Right ventricle myocardium superior (tissue), 1 donor: ENCODE results near the gene BCHE. TPM values are rescaled to one million over a fixed set of nuclear protein-coding genes. Genes with fewer than 3 reads are reported as not detected.
"Not testable (repeated sequence)": the region's sequence is repeated elsewhere in the genome, so short reads cannot be mapped to it uniquely, and the experiment has no call there.

Experiments used
- ATAC-seq: fragments of 200-7000 bp; cut with Tn5 transposase; one replicate; pipeline ENCODE4 v1.9.1; 2020; ENCODE audit warnings: mild to moderate bottlenecking; ENCODE audit not compliant: poor library complexity
- DNase-seq: peaks from one replicate; pipeline ENCODE4 v3.0.0-alpha.2; 2020
- intact Hi-C: fragments of 100-400 bp; cut with DNase I; formaldehyde crosslinking; loops from one replicate; pipeline ENCODE4 v1.11.2; 2022
- total RNA-seq: library from RNA; stranded (reverse); fragmentation: NEBNext Ultra II Directional; extraction: Animal tissue kit (Norgen Biotek cat#: 25700); gene quantifications from one replicate; pipeline ENCODE4 v1.2.1, GENCODE V29; 2021
- donor health status: DM: no; HTN: yes; CAD: no; lungs with severe emphysema.

BCHE gene
- total RNA-seq, 1 donor from 2014 or later: 2.8 TPM

- ATAC-seq (no peak), DNase-seq (no peak)
- intact Hi-C loops: no loop called here
Measured at GRCh38 chr3:165827233-165827632, 10.0 kb downstream of the BCHE start.

- DNase-seq: no peak
- intact Hi-C loops: no loop called here
- no peak for ATAC-seq
Measured at GRCh38 chr3:165820671-165821123, 16.5 kb downstream of the BCHE start.

DNA sequence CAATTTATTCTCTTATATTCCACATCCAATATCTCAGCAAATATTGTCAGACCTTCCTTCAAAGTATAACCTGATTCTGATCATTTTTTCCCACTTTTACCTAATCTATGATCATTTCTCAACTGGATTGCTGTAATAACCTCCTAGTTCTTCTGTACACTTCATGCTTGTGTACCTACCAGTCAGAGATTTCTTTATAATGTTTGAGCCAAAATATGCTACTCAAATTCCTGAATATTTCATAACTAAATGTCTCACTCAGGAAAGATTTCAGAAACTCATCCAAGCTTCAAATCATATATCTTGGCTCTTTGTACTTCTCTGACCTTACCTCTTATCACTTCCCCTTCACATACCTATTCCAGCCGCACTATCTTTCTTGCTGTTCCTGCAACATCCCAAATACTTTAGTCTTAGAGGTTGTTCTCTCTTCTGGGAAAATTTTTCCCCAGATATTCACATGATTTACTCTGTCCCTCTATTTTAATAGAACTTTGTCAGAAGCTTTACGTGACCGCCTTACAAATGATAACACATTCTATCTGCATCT is 20.0 kb downstream of the BCHE start:
- intact Hi-C loops: no loop called here
- ATAC-seq: no peak
- no peak for DNase-seq

DNA sequence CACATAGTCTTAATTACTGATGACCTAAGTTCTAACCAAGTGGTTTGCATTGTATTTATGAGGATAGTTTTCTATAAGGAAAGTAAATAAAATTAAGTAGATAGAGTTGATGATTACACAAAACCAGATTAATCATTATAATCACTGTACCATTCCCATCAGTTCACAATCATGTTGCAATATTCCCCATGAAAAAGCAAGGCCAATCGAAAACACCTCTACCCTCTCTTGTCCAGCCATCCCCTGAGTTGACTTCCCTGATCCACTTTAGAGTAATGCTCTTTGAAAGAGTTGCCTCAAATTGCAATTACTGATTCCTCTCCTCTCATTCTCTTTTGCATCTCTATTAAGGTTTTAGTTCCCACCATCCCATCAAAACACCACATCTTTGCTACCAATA is 21.0 kb downstream of the BCHE start:
- DNase-seq (no peak), ATAC-seq (no peak)
- intact Hi-C loops: no loop called here

GRCh38 chr3:165815682-165816081 is 21.5 kb downstream of the BCHE start:
- ATAC-seq: no peak
- no peak for DNase-seq
- intact Hi-C loops: no loop called here

GRCh38 chr3:165814380-165814779 is 22.8 kb downstream of the BCHE start:
- intact Hi-C loops: no loop called here
- DNase-seq: no peak
- ATAC-seq: no peak

DNA sequence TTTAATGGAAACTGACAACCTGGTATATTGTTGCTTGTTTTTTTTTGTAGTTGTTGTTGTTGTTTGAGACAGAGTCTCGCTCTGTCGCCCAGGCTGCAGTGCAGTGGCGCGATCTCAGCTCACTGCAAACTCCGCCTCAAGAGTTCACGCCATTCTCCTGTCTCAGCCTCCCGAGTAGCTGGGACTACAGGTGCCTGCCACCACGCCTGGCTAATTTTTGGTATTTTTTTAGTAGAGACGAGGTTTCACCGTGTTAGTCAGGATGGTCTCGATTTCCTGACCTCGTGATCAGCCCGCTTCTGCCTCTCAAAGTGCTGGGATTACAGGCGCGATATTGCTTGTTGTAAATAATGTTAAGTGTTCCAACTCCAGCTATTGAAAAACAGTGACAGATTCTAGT is 29.3 kb downstream of the BCHE start:
- ATAC-seq, intact Hi-C loops, DNase-seq: not testable (repeated sequence)

GRCh38 chr3:165805946-165806561 is 31.2 kb downstream of the BCHE start:
- ATAC-seq (no peak), DNase-seq (no peak)
- intact Hi-C loops: no loop called here

GRCh38 chr3:165803471-165803870 is 33.8 kb downstream of the BCHE start:
- ATAC-seq: no peak
- DNase-seq: no peak
- intact Hi-C loops: no loop called here

- DNase-seq: no peak
- intact Hi-C loops: no loop called here
- ATAC-seq: no peak
Measured at GRCh38 chr3:165800970-165801369, 36.3 kb downstream of the BCHE start.

DNA sequence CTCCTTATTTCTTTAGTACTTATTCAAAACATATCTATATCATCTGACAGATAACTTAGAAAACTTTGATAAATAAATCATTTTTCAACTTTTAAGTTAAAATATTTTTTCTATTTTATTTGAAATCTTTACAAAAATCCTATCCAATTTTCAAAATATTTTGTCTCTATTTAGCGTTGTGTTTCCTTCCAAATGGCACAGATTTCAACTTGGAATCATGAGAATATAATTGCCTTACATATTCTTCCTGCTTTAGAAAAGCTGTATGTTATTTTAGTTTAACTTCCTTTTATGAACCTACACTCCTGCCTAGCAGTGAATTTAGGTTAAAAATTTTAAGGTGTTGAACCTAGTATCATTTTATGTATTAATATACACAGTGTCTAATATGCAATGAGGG is 38.2 kb downstream of the BCHE start:
- ATAC-seq (no peak), DNase-seq (no peak)
- intact Hi-C loops: no loop called here

GRCh38 chr3:165797551-165797950 is 39.7 kb downstream of the BCHE start:
- DNase-seq: no peak
- ATAC-seq: no peak
- intact Hi-C loops: no loop called here

- DNase-seq: no peak
- no peak for ATAC-seq
- intact Hi-C loops: no loop called here
Measured at GRCh38 chr3:165796701-165797100, 40.5 kb downstream of the BCHE start.

- ATAC-seq: no peak
- intact Hi-C loops: no loop called here
Measured at GRCh38 chr3:165788531-165788930, 48.7 kb downstream of the BCHE start.

DNA sequence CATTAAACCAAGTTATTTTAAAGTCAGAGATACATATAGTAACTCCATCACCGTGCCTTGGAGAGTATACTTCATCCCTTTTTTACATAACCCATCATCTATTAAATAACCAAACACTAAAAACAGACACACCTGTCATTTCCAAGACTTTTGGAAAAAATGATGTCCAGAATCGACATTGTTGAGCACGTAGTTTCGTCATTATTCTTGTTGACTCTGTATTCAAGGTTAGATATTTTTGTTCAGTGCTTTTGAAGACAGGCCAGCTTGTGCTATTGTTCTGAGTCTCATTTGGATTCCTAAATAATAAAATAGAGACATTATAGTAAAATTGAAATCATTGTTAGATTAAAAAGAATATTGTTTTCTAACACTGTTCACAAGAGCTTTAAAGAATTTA is 51.2 kb downstream of the BCHE start:
- ATAC-seq (no peak), DNase-seq (no peak)
- intact Hi-C loops: no loop called here

More at GRCh38 chr3:165788531-165788930, 48.7 kb downstream of the BCHE start:
- no peak for DNase-seq

DNA sequence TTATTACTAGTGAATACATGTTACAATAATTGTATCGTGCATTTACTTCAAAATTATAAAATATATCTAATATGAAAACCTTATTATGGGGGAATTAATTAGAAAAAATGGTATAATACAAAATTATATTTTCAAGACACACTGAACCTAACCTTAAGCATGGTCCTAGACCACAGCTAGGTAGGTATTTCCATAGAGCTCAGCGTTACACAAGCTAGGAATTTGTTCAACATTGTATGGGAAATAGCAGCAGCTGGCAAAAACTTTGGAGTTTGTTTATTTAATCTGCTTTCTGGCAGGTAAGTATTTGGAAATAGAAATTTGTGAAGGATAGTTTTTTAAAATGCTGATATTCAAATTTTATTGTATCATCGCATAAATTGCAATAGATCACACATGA is 52.9 kb downstream of the BCHE start:
- DNase-seq (no peak), ATAC-seq (no peak)
- intact Hi-C loops: no loop called here

- intact Hi-C loops: no loop called here
- ATAC-seq: no peak
- DNase-seq: no peak
Measured at GRCh38 chr3:165783383-165783782, 53.8 kb downstream of the BCHE start.

- intact Hi-C loops: no loop called here
- ATAC-seq (no peak), DNase-seq (no peak)
Measured at GRCh38 chr3:165778891-165779290, 58.3 kb downstream of the BCHE start.

DNA sequence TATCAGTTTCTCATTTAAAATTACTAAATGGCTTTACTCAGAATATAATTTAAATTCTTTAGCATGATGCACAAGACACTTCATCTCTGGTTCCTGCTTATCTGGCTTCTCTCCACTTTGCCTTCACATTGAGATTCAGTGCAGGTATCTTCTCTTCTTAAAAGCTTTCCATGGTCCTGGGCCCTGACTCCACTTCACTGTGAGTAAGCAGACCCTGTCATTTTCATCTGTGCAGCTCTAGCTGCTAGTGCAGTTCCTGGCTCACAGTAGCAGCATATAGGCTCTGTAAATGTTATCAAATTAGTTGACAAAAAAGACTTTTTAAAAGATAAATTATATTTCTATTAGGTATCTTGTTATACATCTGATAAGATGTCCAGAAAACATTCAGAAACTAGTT is 58.8 kb downstream of the BCHE start:
- no peak for DNase-seq
- ATAC-seq: no peak
- intact Hi-C loops: no loop called here

GRCh38 chr3:165775824-165776223 is 61.4 kb downstream of the BCHE start:
- intact Hi-C loops: no loop called here
- ATAC-seq (no peak), DNase-seq (no peak)

DNA sequence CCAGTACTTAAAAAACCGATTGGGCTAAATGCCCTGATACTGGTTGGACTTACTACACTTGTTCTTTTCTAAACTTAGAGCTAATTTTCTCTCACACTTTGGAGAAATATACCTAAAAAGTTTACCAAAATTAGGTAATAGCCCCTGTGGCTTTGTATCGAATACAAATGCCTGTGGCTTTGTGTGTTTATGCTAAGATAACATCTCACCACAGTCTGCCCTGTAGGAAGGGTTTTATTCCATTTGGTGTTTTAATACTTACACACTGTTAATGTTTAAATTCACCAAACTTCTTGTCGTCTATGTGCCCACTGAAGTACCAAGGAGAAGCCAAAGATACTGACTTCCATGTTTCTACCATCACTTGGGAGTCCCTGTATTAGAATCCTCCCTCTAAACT is 66.4 kb downstream of the BCHE start:
- intact Hi-C loops: no loop called here
- DNase-seq (no peak), ATAC-seq (no peak)
